Sigmoid colon (tissue), 7 donors: ENCODE measurements around the gene SLCO2A1. TPM values are rescaled to one million over a fixed set of nuclear protein-coding genes. Genes with fewer than 3 reads are reported as not detected.

Experiments used
- DNase-seq: peaks from one replicate; pipeline ENCODE4 v3.0.0-alpha.2; 2019
- H3K27ac ChIP-seq, 4 donors: fragments of 200-600 bp; sonication (generic); one replicate each; pipeline ENCODE4 v1.5.1; 2016 to 2019; ENCODE audit warnings: mild to moderate bottlenecking in 1 of 4
- H3K27me3 ChIP-seq, 3 donors: fragments of 200-600 bp; sonication (generic); one replicate each; pipeline ENCODE4 v1.5.1; 2019; ENCODE audit warnings: mild to moderate bottlenecking in 1 of 3
- H3K36me3 ChIP-seq, 4 donors: fragments of 200-600 bp; sonication (generic); one replicate each; pipeline ENCODE4 v1.5.1; 2016 to 2019
- H3K4me1 ChIP-seq, 4 donors: fragments of 200-600 bp; sonication (generic); one replicate each; pipeline ENCODE4 v1.5.1; 2017 to 2019
- H3K4me3 ChIP-seq, 4 donors: fragments of 200-600 bp; sonication (generic); one replicate each; pipeline ENCODE4 v1.5.1; 2017 to 2019; ENCODE audit warnings: mild to moderate bottlenecking in 2 of 4, moderate library complexity in 1 of 4
- H3K9me3 ChIP-seq, 4 donors: fragments of 200-600 bp in 3 of 4; sonication (generic) in 3 of 4; one replicate each; pipeline versions ENCODE4 v1.5.1 to v1.6.1; 2013 to 2019
- EP300 ChIP-seq, 4 donors: sonication (generic); formaldehyde crosslinking; IDR thresholded peaks; one replicate each; pipeline ENCODE4 v1.6.1; 2017; ENCODE audit warnings: antibody characterized with exemption in 4 of 4
- POLR2A ChIP-seq, 2 donors: fragments of 450-650 bp; IDR thresholded peaks; one replicate each; pipeline ENCODE4 v1.6.1; 2016; ENCODE audit warnings: antibody characterized with exemption in 2 of 2, mild to moderate bottlenecking in 2 of 2, moderate library complexity in 2 of 2
- POLR2AphosphoS5 ChIP-seq, 4 donors: sonication (generic); formaldehyde crosslinking; IDR thresholded peaks; one replicate each; pipeline ENCODE4 v1.6.1; 2017; ENCODE audit warnings: antibody characterized with exemption in 4 of 4
- WGBS, 2 donors: extraction: QIAGEN DNeasy Blood & Tissue Kit; methylation state at CpG; one replicate each; pipeline ENCODE4 v1.1.7; 2013; 5-methylcytosine and 5-hydroxymethylcytosine counted together
- intact Hi-C: fragments of 100-400 bp; cut with DNase I; formaldehyde crosslinking; loops from one replicate; pipeline ENCODE4 v1.15.1; 2023
- polyA plus RNA-seq, 3 donors: library from polyadenylated mRNA; stranded (reverse); fragments of 200-250 nt; gene quantifications; one replicate each; pipeline ENCODE4 v1.2.3, GENCODE V29; 2013
- total RNA-seq, 4 donors: library from RNA; depleted of rRNA; stranded (reverse); fragments of >200 nt; gene quantifications; one replicate each; pipeline ENCODE4 v1.1.0, GENCODE V29; 2016
- TF ChIP-seq, protein P1 (sequence below), 4 experiments: fragments of 450-650 bp in 3 of 4; fragments of 200-600 bp in 1 of 4; IDR thresholded peaks; one replicate each; pipeline ENCODE4 v1.5.1; 2016 to 2019; ENCODE audit warnings: antibody characterized with exemption in 4 of 4, mild to moderate bottlenecking in 3 of 4, moderate library complexity in 2 of 4
- donor health status: healthy with polysubstance abuse.
- donor health status: Bipolar disorder and iron deficiency.
- donor health status: healthy.

Gene SLCO2A1
- total and polyA plus RNA-seq, 7 donors, result 1.8 to 22.1 (median 6.1) TPM

DNA sequence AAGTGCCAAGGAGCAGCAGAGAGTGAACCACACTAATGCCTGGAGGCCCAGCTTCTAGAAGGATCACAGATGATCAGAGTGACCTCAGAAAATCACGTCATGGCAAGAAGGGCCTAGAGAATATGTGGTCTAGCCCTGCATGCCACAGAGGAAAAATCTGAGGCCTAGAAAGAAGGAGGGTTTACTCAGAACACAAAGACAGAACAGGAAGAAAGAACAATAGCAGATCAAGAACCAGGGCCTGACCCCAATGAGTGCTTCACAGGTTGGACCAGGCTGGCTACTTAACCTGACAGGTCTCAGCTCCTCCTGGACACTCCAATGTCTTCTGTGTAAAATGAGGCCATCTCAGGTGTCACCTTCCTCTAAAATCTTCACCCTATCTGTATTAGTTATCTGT lies 148.2 kb downstream of the SLCO2A1 start:
- TF ChIP-seq EP300 (IDR thresholded peaks at IDR 0.05) (no peak), POLR2AphosphoS5 (IDR thresholded peaks at IDR 0.05) (no peak), POLR2A (IDR thresholded peaks at IDR 0.05) (no peak)
- TF ChIP-seq, protein P1, sequence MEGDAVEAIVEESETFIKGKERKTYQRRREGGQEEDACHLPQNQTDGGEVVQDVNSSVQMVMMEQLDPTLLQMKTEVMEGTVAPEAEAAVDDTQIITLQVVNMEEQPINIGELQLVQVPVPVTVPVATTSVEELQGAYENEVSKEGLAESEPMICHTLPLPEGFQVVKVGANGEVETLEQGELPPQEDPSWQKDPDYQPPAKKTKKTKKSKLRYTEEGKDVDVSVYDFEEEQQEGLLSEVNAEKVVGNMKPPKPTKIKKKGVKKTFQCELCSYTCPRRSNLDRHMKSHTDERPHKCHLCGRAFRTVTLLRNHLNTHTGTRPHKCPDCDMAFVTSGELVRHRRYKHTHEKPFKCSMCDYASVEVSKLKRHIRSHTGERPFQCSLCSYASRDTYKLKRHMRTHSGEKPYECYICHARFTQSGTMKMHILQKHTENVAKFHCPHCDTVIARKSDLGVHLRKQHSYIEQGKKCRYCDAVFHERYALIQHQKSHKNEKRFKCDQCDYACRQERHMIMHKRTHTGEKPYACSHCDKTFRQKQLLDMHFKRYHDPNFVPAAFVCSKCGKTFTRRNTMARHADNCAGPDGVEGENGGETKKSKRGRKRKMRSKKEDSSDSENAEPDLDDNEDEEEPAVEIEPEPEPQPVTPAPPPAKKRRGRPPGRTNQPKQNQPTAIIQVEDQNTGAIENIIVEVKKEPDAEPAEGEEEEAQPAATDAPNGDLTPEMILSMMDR (IDR thresholded peaks at IDR 0.05), result no peak

DNA sequence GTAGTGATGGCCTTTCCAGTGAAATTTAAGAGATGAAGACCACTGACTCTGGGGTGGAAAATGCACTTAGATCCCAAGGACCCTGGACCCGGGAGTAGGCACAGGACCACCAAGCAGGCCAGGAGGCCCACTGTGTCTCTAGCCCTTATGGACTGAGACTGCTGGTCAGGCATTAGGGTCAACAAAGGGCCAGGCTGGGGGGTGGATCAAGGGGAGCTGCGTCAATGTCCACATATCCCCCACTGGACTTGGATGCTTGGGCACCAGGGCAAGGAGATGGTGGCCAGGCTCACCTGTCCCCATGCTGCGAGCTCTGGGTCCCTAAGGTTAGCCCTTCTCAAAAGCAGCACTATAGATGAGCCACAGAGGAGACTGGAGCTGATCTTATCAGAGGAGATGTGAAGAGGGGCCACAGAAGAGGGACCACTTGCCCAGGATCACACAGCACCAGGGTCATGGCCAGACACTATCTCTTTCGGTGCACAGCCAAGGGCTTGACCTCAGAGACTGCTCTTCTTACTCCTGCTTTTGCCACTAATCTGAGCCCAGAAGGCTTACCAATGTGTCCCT lies 148.8 kb downstream of the SLCO2A1 start:
- no peaks in the 10 kb centered on the region for H3K36me3 ChIP-seq
- TF ChIP-seq, protein P1 (IDR thresholded peaks at IDR 0.05), result no peak
- no peak for TF ChIP-seq EP300 (IDR thresholded peaks at IDR 0.05)
- no peak for TF ChIP-seq POLR2A (IDR thresholded peaks at IDR 0.05)
- TF ChIP-seq POLR2AphosphoS5 (IDR thresholded peaks at IDR 0.05), result no peak
- H3K9me3 ChIP-seq, result peaks cover 0 to 7% (median 1%) of the 10 kb centered on the region in 4 donors
- H3K27ac ChIP-seq, result no peak overlapping the region
- no peaks in the 10 kb centered on the region for H3K4me1 ChIP-seq
- intact Hi-C loops, result no loop called here
- H3K27me3 ChIP-seq, result no peaks in the 10 kb centered on the region
- WGBS, 2 donors, result 92 to 95% methylated on average over 4 of the region's 4 CpGs
- H3K4me3 ChIP-seq, result no peak overlapping the region
- DNase-seq, result no peak

More for the DNA sequence above, 148.2 kb downstream of the SLCO2A1 start:
- no peak overlapping the region for H3K4me3 ChIP-seq
- WGBS, 2 donors, result 85 to 86% methylated on average over 1 of the region's 1 CpG
- H3K4me1 ChIP-seq, result no peaks in the 10 kb centered on the region
- intact Hi-C loops, result no loop called here
- H3K9me3 ChIP-seq, result peaks cover 0 to 7% (median 1%) of the 10 kb centered on the region in 4 donors
- H3K27ac ChIP-seq, result no peak overlapping the region
- no peak for DNase-seq
- H3K36me3 ChIP-seq, result no peaks in the 10 kb centered on the region
- H3K27me3 ChIP-seq, result no peaks in the 10 kb centered on the region

DNA sequence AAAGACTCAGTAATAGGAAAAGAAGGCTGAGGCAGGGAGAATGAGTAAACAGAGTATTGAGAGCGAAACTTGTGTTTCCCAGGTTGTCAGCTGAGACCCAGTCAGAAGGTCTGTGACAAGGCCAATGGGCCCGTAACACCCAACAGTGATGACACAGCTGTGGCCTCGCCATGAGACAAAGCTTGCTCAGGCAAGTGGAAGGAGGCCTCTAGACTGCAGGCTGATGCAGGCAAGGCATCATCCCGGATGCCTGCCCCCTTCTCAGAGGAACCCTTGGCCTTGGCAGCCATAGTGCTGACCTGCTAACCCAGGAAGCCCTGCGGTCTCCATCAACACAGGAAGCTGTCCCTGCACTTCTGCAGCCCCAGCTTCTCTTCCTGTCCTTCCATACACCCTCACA lies 149.4 kb downstream of the SLCO2A1 start:
- Histone ChIP-seq H3K4me3 (no peak overlapping the region), H3K27me3 (no peaks in the 10 kb centered on the region), H3K4me1 (no peaks in the 10 kb centered on the region), H3K27ac (no peak overlapping the region), H3K9me3 (peaks cover 0 to 7% (median 1%) of the 10 kb centered on the region in 4 donors), H3K36me3 (no peaks in the 10 kb centered on the region)
- TF ChIP-seq, protein P1 (IDR thresholded peaks at IDR 0.05), result no peak
- TF ChIP-seq EP300 (IDR thresholded peaks at IDR 0.05) (no peak), POLR2AphosphoS5 (IDR thresholded peaks at IDR 0.05) (no peak), POLR2A (IDR thresholded peaks at IDR 0.05) (no peak)
- WGBS, 2 donors, result 86 to 88% methylated on average over 5 of the region's 5 CpGs
- intact Hi-C loops, result no loop called here
- DNase-seq, result no peak

DNA sequence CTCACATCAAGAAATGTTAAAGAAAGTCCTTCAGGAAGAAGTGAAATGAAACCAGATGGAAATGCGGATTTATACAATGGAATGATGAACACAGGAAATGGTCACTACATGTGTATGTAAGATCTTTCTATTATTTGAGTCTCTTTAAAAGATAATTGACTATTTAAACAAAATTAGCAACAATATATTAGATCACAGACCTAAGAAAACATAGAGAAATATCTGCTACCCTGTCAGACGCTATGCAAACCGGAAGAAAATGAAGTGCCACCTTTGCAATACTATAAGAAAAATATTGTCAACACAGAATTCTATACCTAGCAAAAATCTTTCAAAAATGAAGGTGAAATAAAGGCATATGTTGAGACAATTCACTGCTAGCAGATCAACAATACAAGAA lies 151.2 kb downstream of the SLCO2A1 start:
- Histone ChIP-seq H3K4me3 (no peak overlapping the region), H3K4me1 (no peaks in the 10 kb centered on the region), H3K36me3 (no peaks in the 10 kb centered on the region), H3K9me3 (peaks cover 0 to 7% (median 1%) of the 10 kb centered on the region in 4 donors), H3K27me3 (no peaks in the 10 kb centered on the region), H3K27ac (no peak overlapping the region)
- intact Hi-C loops, result no loop called here
- 81 to 92% methylated on average over 3 of the region's 3 CpGs for WGBS, 2 donors
- TF ChIP-seq, protein P1 (IDR thresholded peaks at IDR 0.05), result no peak
- TF ChIP-seq POLR2A (IDR thresholded peaks at IDR 0.05), result no peak
- no peak for TF ChIP-seq POLR2AphosphoS5 (IDR thresholded peaks at IDR 0.05)
- TF ChIP-seq EP300 (IDR thresholded peaks at IDR 0.05), result no peak
- DNase-seq, result no peak

Other genes starting within 250 kb of the SLCO2A1 start
- gene SRPRB, start 224.1 kb downstream of the SLCO2A1 start, total RNA-seq, result 10 to 100 TPM; 10.8 to 20.0 (median 15.8) TPM
- 10 to 100 TPM in 1 of 3 donors, 1 to 10 TPM in 2; 4.2 to 33.3 (median 5.5) TPM for gene SRPRB, start 224.1 kb downstream of the SLCO2A1 start, polyA plus RNA-seq
- gene RAB6B, start 134.0 kb downstream of the SLCO2A1 start, total RNA-seq, result 1 to 10 TPM; 4.3 to 8.0 (median 5.5) TPM
- gene RAB6B, start 134.0 kb downstream of the SLCO2A1 start, polyA plus RNA-seq, result 10 to 100 TPM in 1 of 3 donors, 1 to 10 TPM in 1, under 1 TPM in 1; 0.60 to 19.7 (median 5.1) TPM
- 100 to 1,000 TPM in 2 of 4 donors, 10 to 100 TPM in 2; 92.2 to 148 (median 102) TPM for gene RYK, start 220.9 kb upstream of the SLCO2A1 start, total RNA-seq
- 10 to 100 TPM; 12.7 to 23.1 (median 21.0) TPM for gene RYK, start 220.9 kb upstream of the SLCO2A1 start, polyA plus RNA-seq